HG02763 (cell line): Measurements from ENCODE around the gene ADAMTS7.
A peak's percentile ranks its signal among the peaks of the same experiment; 100 is the strongest.
"Not testable (repeated sequence)": the region's sequence is repeated elsewhere in the genome, so short reads cannot be mapped to it uniquely, and the experiment has no call there.

ENCODE experiments used
- ATAC-seq: cut with Tn5 transposase; IDR thresholded peaks from one replicate; pipeline ENCODE4 v1.9.1; 2021; ENCODE audit warnings: mild to moderate bottlenecking, moderate library complexity; ENCODE audit not compliant: unreplicated experiment

Gene ADAMTS7

DNA sequence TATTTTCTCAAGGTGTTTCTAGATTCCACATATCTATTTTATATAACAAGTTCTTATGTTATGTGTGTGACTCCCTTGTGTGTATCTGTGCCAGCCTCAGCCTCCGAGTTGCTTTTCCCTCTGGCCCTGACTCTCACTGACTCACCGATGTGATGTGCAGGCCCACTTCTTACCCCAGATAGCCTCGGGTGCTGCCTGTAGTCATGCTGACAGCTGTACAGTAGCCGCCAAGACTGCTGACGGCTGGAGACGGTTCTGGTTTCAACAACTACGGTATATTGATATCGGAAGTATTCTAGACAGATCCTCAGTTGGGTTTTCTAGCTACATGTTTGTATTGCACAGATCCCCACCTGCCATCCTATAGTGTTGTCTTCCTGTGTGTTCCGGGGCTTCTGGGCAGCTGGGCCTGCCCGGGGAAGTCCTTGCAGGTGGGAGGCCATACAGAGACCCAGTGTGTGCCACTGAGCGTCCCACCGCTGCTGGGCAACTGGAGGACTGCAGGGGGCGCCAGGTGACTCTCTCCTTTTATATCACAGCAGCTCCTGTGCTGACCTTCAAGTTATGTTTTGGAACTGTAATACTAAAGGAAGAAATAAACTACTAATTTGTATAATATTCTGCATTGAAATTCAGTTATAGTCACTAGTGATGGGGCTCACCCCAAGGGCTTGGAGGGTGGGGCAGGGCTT is 55.2 kb downstream of the ADAMTS7 start:
- not testable (repeated sequence) for ATAC-seq

DNA sequence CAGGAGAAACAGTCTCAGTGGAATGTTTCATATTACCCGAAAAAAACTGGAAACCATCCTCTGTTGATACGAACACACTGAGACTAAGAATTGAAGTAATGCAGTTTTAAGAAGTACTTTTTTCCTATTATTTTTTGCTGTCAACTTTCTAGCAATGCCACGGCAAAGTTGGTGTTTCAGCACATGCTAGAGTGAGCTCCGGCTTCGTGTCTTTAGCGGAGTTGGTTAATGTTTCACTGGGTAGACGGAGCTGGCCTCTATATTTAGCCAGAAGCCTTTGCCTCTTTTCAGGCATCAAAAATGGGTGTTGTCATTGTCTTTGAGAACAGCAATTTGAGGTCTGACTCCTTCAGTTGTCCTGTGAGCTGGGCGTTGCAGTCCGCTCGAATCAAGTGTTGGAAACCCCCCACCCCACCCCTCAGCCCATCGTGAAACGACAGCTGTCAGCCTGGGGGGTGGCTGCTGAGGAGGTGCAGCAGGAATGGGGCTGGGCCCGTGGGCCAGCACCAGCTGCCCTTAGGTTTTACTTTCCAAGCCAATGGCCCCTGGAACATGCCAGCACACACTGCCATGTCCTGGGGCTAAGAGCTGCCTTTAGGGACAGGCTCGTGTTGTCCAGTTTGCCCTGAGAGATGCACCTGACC is 56.5 kb downstream of the ADAMTS7 start:
- not testable (repeated sequence) for ATAC-seq

DNA sequence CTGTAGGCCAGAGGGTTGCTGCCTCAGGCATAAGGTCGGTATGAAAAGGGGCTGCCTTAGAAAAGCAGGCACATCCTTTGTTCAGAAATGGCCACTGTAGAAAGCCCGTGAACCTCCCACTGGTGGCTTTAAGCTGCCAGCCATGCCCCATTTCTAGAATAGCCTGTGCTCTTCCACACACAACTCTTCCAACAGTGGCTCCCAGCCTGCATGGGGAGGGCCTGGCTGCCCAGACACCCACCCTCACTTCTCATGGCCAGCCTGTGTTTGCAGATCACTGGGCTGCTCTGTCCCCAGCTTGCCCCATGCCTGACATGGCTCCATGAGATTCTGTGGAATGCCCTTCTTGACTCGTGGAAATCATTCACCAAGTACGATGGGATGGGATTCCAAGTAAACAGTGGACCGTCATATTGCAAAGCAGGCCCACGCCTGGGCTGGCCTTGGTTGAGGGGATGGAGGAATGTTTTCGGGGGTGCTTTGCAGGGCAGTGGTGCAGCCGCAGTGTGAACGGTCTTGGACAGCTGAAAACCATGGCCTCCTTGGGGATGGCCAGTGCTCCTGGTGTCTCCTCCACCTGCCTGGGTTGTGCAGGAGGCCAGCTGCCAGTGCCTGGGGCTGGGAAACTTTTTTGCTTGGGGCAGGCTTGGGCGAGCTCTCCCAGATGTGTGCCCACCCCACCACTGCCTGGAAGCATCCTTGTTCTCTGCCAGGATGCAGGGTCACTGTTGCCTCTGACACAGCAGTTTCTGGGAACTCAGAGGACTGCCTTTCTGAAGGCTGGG is 57.3 kb downstream of the ADAMTS7 start:
- ATAC-seq, result not testable (repeated sequence)

DNA sequence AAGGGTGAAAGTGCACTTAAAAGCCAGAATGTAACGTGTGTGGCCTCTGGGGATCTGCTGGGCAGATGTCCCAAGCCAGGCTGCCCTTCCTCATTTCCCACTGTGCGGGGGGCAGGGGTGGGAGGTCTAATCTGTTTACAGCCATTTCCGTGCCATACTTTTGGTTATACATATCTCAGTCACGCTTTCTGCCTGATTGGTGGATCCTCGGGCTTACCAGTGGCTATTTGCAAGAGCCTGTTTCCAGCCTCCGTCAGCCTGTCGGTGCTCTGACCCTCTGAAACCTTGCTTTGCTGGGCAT is 58.0 kb downstream of the ADAMTS7 start:
- ATAC-seq, result not testable (repeated sequence)

DNA sequence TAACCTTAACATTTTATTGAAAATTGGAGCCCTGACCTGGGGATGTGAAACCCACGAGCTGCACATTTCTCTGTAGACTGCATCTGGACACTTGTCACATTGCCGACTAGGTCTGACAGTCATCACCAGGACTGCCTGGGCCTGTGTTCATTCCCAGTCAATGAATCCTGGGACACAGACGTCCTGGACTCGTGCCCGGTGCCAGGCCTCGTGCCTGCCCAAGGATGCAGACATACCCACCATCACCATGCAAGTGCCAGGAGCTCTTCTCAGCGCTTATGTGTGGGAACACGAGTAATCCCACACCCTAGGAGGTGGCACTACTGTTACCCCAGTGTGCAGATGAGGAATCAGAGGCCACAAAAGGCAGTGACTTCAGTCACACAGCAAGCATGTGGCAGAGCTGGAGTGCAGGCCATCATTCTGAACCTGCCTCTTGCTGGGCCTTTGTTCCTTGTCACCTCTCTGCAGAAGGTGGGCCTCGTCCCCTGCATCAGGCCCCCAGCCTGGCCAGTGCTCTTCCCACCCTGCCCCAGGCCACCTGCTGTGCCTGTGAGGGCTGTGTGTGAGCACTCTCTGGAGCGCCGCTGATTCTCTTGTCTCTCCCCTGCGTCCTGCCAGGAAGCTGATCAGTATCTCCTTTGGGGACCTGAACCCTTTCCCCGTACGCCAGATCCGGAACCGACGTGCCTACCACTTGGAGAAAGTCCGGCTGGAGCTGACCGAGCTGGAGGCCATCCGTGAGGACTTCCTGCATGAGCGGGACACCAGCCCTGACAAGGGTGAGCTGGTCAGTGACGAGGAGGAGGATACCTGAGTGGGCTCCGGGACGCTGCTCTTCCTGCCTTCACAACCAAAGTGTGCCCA is 58.5 kb downstream of the ADAMTS7 start:
- no peak for ATAC-seq

DNA sequence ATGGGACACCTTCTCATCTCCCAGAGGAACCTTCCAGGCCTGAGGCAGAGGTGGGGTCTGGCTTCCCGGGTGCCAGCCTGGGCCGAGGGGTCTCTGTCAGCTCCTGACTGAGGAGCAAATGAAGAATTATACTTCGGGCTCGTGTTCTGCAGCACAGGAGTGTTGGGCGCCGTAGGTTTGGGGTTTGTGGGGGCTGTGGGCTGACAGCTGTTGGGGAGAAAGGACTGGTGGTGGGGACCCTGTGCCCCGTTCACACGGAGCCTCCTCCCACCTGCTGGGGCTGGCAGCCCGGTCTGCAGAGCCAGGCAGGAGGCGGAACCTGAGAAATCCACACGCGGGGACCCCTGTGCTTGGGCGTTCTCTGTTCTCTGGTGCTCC is 59.7 kb downstream of the ADAMTS7 start:
- ATAC-seq, result no peak

DNA sequence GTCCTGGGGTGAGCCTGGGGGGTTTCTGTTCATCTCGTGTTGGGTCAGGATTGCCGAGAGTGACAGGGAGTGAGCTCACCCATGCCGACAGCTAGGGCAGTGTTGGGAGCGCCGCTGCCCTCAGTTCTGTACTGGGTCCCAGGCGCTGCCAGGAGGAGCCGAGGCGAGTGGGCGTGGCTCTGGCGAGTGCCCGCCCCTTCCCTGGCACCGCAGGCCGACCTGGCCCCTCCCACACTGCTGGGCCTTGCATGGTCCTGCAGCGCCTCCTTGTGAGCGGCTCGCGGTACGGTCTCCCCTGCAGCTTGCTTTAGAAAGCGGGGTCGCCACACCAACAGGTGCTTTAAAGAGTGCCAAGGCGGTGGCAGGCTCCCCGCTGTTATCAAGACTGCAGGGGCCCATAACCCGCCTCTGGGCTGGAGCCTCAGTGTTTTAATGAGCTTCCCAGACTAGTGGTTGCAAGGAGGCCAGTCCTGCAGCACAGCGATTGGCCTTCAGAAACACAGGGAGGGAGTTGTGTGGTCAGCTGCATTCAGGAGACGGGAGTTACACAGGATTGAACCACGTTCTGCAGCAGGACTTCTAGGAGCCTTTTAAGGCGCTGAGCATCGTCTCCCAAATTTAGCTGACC is 60.2 kb downstream of the ADAMTS7 start:
- ATAC-seq, result peak; percentile 83

DNA sequence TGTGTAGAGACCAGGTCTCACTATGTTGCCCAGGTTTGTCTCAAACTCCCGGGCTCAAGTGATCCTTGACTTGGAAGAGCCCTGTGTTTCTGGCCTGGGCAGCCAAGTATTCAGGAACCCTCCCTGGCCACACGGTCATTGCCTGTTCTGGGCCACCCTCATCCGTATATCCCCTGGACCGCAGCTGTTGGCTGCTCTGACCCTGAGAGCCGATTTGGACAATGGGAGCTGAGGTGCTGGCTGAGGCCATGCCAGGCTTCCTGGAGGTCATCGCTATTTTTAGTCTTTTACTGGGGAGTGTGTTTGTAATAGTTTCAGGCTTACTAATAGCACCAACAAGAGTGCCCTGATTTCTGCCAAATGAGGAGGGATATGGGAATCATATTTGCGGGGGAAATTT is 60.7 kb downstream of the ADAMTS7 start:
- ATAC-seq, result no peak

DNA sequence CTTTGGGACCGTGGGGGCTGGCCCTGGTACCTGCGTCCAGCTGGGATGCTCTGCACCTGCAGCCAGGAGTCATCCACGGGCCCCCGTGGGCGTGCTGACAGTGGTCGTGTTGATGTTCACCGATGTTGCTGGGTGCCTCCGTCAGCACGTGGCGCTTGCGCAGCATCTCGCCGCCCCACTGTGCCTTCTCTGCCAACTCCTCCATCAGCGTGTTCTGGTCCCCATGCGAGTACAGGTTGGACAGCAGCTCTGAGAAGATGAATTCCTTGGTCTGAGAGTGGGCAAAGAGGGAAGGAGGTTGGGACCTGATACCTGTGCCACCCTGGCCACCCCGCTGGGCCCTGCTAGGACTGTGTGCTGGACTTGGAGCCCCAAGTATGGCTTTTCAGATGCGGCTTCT is 61.4 kb downstream of the ADAMTS7 start:
- no peak for ATAC-seq

DNA sequence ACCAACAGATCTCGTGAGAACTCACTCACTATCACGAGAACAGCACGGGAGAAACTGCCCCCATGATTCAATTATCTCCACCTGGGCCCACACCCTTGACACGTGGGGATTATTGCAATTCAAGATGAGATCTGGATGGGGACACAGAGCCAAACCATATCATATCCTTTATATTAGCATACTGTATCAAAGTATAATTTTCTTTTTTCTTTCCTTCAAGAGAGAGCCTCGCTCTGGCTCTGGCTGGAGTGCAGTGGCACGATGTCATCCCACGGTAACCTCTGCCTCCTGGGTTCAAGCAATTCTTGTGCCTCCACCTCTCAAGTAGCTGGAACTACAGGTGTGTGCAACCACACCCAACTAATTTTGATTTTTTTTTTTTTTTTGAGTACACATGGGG is 63.4 kb downstream of the ADAMTS7 start:
- not testable (repeated sequence) for ATAC-seq

DNA sequence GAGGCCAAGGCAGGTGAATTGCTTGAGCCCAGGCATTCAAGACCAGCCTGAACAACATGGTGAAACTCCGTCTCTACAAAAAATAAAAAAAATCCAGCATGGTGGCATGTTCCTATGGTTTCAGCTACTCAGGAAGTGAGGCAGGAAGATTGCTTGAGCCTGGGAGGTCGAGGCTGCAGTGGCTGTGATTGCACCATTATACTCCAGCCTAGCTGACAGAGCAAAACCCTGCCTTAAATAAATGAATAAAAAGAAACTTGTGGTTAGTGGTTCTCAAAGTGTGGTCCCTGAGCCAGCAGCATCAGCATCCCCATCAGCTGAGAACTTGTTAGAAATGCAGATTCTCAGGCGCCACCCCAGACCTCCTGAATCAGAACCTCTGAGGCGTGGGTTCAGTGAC is 69.6 kb downstream of the ADAMTS7 start:
- ATAC-seq, result not testable (repeated sequence)

DNA sequence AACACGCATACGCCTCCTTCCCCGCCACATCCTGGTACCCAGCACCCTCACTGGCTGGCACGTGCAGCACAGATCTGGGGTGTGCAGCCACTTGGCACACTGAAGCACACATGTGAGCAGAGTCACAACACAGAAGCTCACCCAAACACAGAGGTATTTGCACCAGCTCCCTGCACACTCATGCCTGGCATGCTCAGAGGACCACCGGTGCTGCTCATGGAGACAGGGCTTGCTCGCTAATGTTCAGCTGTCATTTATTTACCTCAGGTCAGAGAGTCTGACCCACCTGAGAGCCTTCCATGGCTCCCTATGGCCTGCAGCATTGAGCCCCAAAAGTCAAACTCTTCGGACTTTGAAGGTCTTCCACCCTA is 70.4 kb downstream of the ADAMTS7 start:
- ATAC-seq, result no peak

DNA sequence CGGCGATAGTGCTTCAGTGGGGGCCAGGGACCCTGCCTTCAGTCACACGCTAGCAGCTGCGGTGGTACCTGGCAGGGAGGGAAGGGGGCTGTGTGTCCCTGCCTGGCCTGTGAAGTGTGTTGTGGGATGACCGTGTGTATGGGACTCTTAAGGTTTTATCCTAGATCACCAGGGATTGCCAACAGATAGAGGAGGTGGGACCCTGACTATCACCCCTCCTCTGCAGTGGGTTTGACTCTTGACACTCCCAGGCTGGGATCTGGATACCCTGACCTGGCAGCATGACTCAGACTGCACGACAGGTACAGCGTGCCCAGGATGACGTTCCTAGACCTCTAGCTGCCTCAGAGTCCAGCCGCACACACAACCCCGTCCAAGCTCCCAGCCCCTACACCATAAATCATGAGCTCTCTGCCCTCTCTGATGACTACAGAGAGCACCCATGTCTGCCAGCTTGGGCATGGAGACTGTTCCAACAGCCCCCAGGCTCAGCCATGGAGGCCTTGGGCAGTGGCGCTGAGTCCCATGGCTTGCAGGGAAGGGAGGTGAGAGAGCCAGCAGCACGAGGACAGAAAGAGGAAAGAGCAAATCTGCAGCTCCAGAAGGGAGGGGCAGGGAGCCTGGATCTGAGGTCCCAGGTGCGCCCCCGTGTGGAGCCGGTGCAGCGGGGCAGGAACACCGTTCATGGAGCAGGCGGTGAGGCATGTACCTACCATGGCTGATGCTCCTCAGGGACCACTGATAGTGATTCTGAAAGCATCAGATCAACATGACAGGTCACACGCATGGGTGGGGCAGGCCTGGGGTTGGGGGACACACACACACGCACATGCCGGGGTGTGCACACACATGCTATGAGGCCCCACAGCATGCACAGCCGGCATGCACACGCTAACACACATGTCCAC is 71.0 kb downstream of the ADAMTS7 start:
- ATAC-seq, result no peak

DNA sequence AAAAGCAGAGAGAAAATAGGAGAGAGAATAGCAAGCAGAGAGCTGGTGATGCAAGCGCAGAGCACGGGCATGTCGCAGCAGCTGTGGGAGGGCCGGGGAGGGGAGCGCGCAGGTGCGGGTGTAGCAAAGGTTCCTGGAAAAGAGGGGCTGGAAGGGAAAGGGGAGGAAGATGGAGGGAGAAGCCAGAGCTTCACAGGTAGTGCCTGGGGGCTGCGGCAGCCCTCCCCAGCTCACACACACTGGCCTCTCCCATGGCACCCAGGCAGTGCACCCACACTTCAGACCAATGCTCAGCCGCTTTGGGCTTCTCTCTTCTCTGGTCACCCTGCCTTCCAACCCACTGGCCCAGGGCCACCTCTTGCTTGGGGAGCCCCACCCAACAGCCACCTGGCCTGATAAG is 72.1 kb downstream of the ADAMTS7 start:
- no peak for ATAC-seq

DNA sequence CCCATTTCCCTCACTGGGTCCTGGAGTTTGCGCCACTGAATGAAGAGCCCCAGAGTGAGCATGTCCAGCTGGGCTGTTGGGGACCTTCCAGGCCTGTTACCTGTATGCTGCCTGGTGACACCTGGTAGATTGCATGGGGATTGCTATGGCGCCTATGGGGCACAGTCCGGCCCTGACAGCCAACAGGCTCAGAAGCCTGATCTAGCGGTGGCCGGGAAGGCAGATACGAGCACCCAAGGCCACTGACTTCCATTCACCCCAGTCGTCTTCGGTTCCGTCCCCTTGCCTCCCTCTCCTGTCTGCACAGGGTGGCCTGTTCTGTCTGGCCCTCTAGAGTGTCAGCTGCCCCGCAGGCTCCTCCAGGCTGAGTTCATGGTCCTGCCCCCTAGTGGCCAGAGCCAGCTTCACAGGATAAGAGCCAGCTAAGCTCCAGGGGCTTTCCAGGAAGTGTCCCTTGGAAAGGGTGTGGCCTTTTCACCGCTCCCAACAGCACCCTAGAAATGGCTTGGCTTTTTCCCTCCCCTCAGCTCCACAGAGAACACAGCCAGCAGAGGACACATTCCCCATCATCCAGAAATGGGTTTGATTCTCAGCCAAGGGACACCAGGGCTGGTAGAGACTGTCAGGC is 73.2 kb downstream of the ADAMTS7 start:
- ATAC-seq, result not testable (repeated sequence)

DNA sequence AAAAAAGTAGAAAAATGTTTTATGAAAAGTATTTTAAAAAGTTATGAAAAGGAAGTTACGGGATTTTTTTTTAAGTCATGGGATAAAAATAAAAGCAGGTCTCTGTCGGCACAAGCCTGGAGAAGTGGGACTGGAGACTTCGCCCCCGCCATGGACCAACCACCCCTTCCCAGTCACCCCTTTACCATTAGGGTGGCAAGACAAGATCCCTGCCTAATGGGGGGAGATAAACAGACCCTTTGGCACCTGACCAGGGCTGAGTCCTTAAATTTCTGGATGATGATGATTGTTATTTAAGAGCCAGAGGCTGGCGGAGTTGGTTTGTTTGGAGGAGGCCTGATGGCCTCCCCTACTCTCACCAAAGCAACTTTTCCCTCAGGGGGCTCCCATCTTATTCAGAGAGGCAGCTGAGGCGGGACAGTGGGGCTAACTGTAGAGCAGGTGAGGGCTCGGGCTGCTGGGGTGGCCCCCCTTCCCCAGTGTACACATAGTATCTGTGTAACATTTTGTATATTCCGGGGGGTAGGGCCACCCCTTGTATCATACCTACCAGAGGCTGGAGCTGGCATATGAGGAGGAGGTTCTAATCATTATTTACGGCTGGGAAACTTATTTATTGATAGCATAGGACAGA is 74.0 kb downstream of the ADAMTS7 start:
- ATAC-seq, result no peak

DNA sequence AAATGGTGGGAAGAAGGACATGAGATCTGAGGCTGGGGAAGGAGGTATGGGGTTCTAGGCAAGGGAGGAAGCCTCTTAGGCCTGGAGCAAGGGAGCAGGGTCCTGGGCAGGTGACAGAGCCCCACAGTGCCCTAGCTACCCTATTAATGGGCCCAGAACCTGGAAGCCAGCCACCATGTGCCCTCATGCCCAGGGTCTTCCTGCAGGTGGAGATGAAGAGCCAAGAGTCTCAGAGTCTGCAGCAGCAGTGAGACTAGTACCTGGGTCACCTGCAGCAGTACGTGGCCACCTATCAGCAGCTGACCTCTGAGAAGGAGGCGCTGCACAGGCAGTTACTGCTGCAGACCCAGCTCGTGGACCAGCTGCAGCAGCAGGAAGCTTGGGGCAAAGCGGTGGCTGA is 75.0 kb downstream of the ADAMTS7 start:
- ATAC-seq, result not testable (repeated sequence)

DNA sequence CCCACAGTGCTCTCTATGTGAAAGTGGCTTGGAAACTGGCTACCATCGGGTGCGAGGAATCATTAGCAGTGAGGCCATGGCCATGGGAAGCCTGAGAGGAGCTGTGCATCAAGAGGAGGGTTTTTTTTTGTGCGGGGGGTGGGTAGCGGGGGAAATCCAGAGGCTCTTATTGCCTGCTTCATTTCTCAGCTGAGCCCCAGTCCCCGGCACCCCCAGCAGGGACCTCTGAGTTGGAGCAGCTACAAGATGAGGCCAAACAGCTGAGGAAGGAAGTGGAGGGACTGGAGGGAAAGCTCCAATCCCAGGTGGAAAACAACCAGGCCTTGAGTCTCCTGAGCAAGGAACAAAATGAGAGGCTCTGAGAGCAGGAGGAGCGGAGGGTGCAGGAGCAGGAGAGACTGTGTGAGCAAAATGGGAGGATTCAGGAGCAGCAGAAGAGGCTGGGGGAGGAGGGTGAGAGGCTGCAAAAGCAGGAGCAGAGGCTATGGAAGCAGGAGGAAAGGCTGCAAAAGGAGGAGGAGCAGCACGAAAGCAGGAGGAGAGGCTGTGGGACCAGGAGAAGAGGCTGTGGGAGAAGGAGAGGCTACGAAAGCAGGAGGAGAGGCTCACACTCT is 76.7 kb downstream of the ADAMTS7 start:
- ATAC-seq, result no peak
